Neuron (in vitro differentiated cells): ENCODE results near the gene SIRPG.
"Not testable (repeated sequence)": the region's sequence is repeated elsewhere in the genome, so short reads cannot be mapped to it uniquely, and the experiment has no call there.

Source experiments
- H2AFZ ChIP-seq: one replicate; pipeline ENCODE4 v1.6.1; 2013; ENCODE audit warnings: low read depth, mild to moderate bottlenecking, inconsistent platforms, low read length, moderate library complexity
- H3K27me3 ChIP-seq: one replicate; pipeline ENCODE4 v1.6.1; 2013; ENCODE audit warnings: low read length; ENCODE audit not compliant: insufficient read depth
- H3K36me3 ChIP-seq: one replicate; pipeline ENCODE4 v1.6.1; 2013; ENCODE audit warnings: low read length; ENCODE audit not compliant: insufficient read depth
- H3K4me1 ChIP-seq: one replicate; pipeline ENCODE4 v1.6.1; 2013; ENCODE audit warnings: low read length; ENCODE audit not compliant: insufficient read depth
- H3K4me3 ChIP-seq: 2 replicates; pipeline ENCODE4 v1.5.1; 2013; ENCODE audit warnings: mild to moderate bottlenecking, low read length, moderate library complexity
- H3K9me3 ChIP-seq: one replicate; pipeline ENCODE4 v1.6.1; 2013; ENCODE audit warnings: low read length

The SIRPG gene

DNA sequence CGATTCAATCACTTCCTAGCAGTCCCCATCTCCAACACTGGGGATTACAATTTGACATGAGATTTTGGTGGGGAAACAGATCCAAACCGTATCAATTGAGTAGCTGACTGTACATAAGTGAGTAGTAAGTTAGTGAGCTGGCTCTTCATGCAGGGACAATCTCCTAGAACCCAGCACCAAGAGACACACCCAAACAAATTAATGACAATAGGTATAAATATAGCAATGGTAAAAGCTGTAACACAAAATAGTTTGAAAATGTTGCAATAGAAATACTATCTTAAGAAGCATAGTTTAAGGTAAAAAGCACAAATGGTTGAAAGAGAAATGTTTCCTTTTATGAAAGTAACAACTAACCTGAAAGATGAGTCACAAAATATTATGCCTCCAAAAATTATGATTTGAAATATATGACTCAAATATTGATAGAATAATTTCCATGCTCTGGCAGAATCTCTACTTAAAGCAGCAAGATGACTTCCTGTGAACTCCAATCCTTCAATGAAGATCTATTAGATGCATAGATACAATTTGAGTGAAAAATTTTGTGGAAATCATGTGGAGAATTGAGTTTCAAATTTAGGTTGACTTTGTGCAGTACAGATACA, 32.4 kb downstream of the SIRPG start:
- no peaks in the 10 kb centered on the region for H3K4me1 ChIP-seq
- no peak overlapping the region for H3K4me3 ChIP-seq
- no peak overlapping the region for H2AFZ ChIP-seq
- H3K27me3 ChIP-seq = peaks cover 4% of the 10 kb centered on the region
- H3K9me3 ChIP-seq = no peaks in the 10 kb centered on the region
- no peaks in the 10 kb centered on the region for H3K36me3 ChIP-seq

DNA sequence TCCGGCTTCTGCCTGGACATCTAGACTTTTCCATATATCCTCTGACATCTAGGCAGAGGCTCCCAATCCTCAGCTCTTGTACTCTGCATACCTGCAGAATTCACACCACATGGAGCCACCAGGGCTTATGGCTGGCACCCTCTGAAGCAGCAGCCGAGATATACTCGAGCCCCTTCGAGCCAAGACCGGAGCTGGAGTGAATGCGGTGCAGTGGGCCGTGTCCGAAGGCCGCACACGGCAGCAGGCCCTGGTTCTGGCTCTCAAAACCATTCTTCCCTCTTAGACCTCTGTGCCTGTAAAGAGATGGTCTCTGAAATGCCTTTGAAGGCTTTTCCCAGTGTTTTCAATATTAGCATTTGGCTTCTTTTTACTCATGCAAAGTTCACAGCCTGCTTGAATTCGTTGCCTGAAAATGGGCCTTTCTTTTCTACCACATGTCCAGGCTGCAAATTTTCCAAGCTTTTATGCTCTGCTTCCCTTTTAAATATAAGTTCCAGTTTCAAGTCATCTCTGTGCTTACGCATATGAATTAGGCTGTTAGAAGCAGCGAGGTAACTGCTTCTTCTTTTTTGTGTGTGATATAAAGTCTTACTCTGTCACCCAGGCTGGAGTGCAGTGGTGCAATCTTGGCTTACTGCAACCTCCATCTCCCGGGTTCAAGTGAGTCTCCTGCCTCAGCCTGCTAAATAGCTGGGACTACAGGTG, 33.9 kb downstream of the SIRPG start:
- H3K36me3 ChIP-seq = no peaks in the 10 kb centered on the region
- no peaks in the 10 kb centered on the region for H3K9me3 ChIP-seq
- peaks cover 4% of the 10 kb centered on the region for H3K27me3 ChIP-seq
- H2AFZ ChIP-seq = no peak overlapping the region
- no peak overlapping the region for H3K4me3 ChIP-seq
- H3K4me1 ChIP-seq = no peaks in the 10 kb centered on the region

DNA sequence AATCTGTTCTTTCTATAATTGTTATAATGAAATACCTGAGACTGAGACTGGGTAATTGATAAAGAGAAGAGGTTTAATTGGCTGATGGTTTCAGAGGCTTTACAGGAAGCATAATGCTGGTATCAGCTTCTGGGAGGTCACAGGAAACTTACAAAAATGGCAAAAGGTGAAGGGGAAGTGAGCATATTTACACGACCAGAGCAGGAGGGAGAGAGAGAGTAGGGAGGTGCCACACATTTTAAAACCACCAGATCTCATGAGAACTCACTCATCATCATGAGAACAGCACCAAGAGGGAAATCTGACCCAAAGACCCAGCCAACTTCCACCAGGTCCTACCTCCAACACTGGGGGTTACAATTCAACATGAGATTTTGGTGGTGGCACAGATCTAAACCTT, 35.1 kb downstream of the SIRPG start:
- H3K4me3 ChIP-seq = no peak overlapping the region
- H3K36me3 ChIP-seq = no peaks in the 10 kb centered on the region
- no peak overlapping the region for H2AFZ ChIP-seq
- no peaks in the 10 kb centered on the region for H3K4me1 ChIP-seq
- peaks cover 6% of the 10 kb centered on the region for H3K27me3 ChIP-seq
- H3K9me3 ChIP-seq = no peaks in the 10 kb centered on the region

DNA sequence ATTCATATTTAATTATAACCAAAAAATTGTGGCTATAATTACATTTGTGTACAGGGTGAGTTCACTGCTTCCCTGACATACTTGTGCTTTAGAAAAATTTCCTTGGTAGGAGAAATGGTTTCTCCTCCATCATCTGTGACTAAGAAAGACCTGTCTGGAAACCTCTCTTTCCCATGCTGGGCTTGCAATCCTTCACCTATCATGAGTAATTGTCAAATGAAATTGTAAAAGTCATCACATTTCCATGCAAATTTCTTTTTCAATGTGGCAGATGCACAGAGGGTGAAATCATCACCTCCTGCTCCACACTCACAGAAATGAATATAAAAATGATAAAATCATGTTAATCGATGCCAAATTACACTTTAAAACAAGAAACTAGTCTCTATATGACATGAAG, 36.3 kb downstream of the SIRPG start:
- Histone ChIP-seq H2AFZ (no peak overlapping the region), H3K36me3 (no peaks in the 10 kb centered on the region)

DNA sequence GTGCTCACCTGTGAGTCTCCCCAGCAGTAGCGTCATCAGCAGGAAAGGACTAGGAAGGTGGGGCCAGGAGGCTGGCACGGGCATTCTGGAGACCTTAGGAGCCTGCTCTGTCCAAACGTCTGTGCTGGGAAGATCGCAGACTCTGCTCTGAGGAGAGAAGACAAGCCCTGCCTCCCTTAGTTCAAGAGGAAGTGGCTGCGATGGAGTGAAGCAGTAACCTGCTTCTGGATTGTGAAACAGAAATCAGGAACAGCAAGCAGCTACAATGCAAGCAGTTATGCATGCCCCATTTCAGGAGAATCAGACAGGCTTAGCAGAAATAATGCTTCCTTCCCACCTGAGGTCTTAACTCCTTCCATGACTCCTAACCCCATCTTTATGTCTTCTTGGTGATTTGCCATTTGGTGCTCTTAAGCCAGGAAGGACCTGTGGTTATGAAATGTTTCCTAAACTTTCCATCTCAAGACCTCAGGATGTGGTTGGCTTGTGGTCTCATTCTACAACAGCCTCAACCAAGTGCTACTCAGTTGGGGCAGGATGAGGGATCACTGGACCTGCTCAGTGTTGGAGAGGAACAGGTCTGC, 37.6 kb downstream of the SIRPG start, which contains the start of gene SIRPB1:
SIRPB1 (minus strand) TSS at position 149 of the 584 bp plus-strand sequence; CDS start at position 84, 65 bp downstream.
- Histone ChIP-seq H2AFZ (no peak within 1 kb of the TSS), H3K36me3 (no peaks in the 10 kb centered on the region), H3K27me3 (peaks cover 2% of the 10 kb centered on the region), H3K4me3 (no peak within 1 kb of the TSS), H3K4me1 (no peaks in the 10 kb centered on the region), H3K9me3 (no peaks in the 10 kb centered on the region)

More for the DNA sequence above, 36.3 kb downstream of the SIRPG start:
- peaks cover 3% of the 10 kb centered on the region for H3K27me3 ChIP-seq
- H3K4me3 ChIP-seq = no peak overlapping the region
- H3K4me1 ChIP-seq = no peaks in the 10 kb centered on the region
- H3K9me3 ChIP-seq = no peaks in the 10 kb centered on the region

DNA sequence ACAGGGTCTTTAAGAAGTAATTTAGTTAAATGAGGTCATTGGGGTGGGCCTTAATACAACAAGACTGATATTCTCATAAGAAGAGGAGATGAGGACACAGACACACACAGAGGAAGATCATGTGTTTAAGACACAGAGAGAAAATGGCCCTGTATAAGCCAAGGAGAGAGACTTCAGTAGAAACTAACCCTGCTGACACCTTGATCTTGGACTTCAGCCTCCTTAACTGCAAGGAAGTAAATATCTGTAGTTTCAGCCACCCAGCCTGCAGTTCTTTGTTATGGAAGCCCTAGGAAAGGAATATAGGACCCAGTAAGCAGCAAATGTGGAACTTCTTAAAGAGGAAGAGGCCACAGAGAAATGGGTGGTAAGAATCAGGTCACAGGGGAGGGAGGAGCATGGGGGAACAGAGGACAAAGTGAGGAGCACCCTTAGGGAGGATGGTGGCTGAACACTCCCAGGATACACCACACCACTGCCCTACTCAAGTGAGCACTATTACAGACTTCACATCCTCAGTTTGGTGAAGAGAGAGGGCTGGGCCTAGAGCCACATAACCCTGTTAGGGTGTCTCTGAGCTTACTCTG, 38.5 kb downstream of the SIRPG start:
- Histone ChIP-seq H2AFZ (no peak overlapping the region), H3K36me3 (no peaks in the 10 kb centered on the region), H3K9me3 (no peaks in the 10 kb centered on the region), H3K27me3 (peaks cover 2% of the 10 kb centered on the region), H3K4me3 (no peak overlapping the region), H3K4me1 (no peaks in the 10 kb centered on the region)

DNA sequence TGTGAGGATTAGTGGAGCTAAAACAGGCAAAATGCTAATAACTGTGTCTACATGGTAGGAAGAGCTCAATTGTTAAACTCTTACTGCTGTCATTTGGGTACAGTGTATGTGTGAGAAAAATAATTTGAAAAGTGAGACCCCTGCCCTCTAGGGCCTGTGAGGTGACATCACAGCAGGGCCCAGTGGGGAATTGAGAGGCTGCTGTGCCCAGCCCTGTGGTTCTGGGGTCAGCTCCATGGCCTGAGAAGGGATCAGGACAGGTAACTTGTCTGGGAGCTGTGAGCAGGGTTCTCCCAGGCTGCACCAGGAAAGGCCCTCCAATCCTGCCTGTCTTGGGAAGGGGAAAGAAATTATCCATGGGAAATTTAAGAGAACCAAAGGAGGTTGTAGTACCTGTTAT, 39.1 kb downstream of the SIRPG start:
- Histone ChIP-seq H3K4me3 (no peak overlapping the region), H2AFZ (no peak overlapping the region), H3K4me1 (no peaks in the 10 kb centered on the region), H3K9me3 (no peaks in the 10 kb centered on the region), H3K36me3 (no peaks in the 10 kb centered on the region), H3K27me3 (peaks cover 2% of the 10 kb centered on the region)

DNA sequence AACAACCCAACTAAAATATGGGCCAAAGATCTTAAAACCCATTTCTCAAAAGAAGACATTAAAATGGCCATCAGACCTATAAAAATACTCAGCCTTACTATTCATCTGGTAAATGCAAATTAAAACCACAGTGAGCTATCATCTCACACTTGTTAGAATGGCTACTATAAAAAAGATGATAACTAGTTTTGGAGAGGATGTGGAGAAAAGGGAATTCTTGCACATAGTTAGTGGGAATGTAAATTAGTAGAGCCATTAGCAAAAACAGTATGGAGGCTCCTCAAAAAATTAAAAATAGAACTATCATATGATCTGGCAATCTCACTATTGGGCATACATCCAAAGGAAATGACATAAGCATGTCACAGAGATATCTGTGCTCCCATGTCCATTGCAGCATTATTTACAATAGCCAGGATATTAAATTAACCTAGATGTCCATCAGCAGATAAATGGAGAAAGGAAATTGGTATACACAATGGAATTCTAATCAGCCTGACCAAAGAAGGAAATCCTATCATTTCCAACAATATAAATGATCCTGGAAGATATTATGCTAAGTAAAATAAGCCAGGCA, 40.6 kb downstream of the SIRPG start:
- Histone ChIP-seq H3K4me3 (no peak overlapping the region), H3K36me3 (no peaks in the 10 kb centered on the region), H2AFZ (no peak overlapping the region), H3K4me1 (no peaks in the 10 kb centered on the region), H3K9me3 (no peaks in the 10 kb centered on the region), H3K27me3 (peaks cover 2% of the 10 kb centered on the region)

DNA sequence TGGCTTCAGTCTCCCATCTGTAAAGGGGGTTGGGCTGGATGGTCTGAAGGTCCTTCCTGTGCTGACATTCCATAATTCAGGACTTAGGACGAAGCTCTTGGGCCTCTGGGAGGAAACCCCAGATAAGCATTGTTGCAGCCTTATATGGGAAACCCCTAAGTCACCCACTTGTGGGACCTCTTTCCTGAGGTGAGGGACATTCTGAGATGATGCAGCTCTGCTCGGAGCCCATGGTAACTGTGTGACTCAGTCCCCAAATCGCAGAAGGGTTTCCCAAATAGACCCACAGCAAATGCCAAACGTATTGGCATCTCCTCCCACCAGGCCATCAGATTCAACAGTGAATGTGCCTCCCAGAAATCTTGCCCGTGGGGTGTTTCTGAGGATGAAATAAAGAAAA, 47.2 kb downstream of the SIRPG start:
- not testable (repeated sequence) for H3K4me3 ChIP-seq, H3K27me3 ChIP-seq, H3K36me3 ChIP-seq, H3K4me1 ChIP-seq, H2AFZ ChIP-seq, H3K9me3 ChIP-seq

DNA sequence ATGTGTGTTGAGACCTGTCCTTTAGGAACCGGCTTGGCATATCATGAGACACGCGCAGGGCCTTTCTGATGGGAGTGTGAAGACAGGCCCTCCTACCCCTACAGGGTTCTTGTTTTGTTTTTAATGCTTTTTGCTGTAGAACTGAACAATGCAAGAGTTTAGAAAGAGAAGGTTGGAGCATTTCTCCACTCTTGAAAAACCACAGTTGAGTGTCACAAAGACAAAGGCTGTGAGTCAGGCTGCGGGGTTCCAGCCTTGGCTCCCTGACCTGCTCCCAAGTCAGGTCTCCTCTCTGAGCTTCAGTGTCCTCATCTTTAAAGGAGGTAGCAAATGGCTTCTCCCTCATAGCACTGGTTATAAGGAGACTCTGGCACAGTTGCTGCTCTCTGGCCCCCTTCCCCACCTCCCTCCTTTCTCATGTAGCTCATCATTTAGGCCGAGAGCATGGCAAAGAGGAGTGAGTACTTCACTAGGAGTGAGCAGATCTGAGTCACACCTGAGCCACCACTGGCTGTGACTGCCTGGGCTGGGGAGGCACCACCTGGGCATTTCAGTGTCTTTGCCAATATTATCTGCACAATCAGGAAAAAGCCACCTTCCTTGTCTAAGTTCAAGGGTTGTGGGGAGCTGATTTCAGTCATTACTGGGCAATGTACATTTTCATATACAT, 48.8 kb downstream of the SIRPG start:
- not testable (repeated sequence) for H3K9me3 ChIP-seq, H2AFZ ChIP-seq, H3K27me3 ChIP-seq, H3K4me3 ChIP-seq, H3K36me3 ChIP-seq, H3K4me1 ChIP-seq

DNA sequence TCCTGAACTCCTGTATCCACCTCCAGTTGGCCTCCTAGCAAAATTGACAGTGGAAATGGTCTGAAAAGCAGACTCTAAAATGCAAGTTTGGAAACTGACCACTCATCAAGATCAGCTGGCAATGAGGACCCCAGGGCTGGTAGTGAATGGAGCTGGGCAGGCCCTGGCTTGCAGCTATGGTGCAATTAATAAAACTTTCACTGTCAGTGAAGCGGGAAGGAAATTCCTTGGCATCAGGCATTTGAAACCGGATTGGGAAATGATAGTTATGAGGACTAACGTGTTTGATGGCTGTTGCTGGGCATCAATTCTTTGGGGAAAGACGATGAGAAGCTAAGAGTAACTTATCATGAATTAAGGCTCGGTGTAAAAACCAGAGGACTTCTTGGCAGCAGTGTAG, 56.8 kb downstream of the SIRPG start:
- Histone ChIP-seq H3K9me3 (no peaks in the 10 kb centered on the region), H3K4me3 (no peak overlapping the region), H3K27me3 (no peaks in the 10 kb centered on the region), H3K36me3 (no peaks in the 10 kb centered on the region), H3K4me1 (no peaks in the 10 kb centered on the region), H2AFZ (no peak overlapping the region)

DNA sequence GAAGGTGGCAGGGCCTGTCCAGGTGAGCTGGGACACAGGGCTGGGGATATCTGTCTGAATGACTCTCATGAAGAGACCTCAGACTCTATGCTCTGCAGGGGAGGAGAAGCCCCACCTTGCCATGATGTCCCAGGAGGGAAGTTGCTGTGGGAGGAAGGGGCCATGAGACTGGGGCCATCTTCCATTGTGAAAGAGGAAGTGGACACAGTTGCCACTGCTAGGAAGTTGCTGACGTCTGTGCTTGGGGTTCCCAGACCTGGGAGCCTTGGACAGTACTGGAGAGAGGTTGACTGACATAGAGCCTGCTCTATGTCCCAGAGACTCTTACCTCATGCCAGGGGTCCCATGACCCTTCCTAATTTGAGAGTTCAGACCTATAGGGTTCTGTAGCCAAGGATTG, 62.2 kb downstream of the SIRPG start:
- H3K4me3 ChIP-seq = no peak overlapping the region
- no peak overlapping the region for H2AFZ ChIP-seq
- no peaks in the 10 kb centered on the region for H3K27me3 ChIP-seq
- H3K36me3 ChIP-seq = no peaks in the 10 kb centered on the region
- no peaks in the 10 kb centered on the region for H3K9me3 ChIP-seq
- H3K4me1 ChIP-seq = no peaks in the 10 kb centered on the region
